ENCODE measurements around the gene TIMP1.

DNA sequence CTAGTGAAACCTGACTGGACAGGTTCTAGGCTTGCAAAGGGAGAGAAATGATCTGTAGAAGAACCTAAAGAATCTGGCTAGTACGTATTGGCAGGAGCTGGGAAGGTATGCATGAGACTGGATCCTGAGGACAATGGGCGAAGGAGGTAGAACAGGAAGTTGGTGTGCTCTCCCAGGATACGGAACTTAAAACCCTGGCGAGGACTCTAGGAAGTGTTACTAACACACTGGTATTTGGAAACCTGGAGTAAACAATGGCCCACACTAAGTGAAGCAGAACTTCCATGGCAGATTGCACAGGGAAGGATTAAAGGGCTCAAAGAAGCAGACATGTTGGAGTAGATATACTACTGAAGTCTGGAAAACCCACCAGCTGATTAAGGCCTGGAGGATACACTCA lies 28.3 kb downstream of the TIMP1 start:
- TF ChIP-seq POLR2A (IDR thresholded peaks at IDR 0.05) = no peak
- TF ChIP-seq, protein P1, sequence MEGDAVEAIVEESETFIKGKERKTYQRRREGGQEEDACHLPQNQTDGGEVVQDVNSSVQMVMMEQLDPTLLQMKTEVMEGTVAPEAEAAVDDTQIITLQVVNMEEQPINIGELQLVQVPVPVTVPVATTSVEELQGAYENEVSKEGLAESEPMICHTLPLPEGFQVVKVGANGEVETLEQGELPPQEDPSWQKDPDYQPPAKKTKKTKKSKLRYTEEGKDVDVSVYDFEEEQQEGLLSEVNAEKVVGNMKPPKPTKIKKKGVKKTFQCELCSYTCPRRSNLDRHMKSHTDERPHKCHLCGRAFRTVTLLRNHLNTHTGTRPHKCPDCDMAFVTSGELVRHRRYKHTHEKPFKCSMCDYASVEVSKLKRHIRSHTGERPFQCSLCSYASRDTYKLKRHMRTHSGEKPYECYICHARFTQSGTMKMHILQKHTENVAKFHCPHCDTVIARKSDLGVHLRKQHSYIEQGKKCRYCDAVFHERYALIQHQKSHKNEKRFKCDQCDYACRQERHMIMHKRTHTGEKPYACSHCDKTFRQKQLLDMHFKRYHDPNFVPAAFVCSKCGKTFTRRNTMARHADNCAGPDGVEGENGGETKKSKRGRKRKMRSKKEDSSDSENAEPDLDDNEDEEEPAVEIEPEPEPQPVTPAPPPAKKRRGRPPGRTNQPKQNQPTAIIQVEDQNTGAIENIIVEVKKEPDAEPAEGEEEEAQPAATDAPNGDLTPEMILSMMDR (IDR thresholded peaks at IDR 0.05) = no peak

Data from vagina (tissue), 2 donors.